Thyroid gland (tissue), 4 donors: ENCODE results near the gene RALY. TPM values are rescaled to one million over a fixed set of nuclear protein-coding genes. Genes with fewer than 3 reads are reported as not detected.
A peak's percentile ranks its signal among the peaks of the same experiment; 100 is the strongest.

Source experiments
- DNase-seq, 2 donors: peaks; one replicate each; pipeline ENCODE4 v3.0.0-alpha.2; 2019
- H3K27ac ChIP-seq, 3 donors: fragments of 200-600 bp; sonication (generic); 1 replicate in 2 of 3; 2 replicates in 1 of 3; pipeline ENCODE4 v1.5.1; 2016 to 2019; ENCODE audit warnings: mild to moderate bottlenecking in 1 of 3, moderate library complexity in 1 of 3
- H3K27me3 ChIP-seq: fragments of 200-600 bp; sonication (generic); one replicate; pipeline ENCODE4 v1.5.1; 2019
- H3K36me3 ChIP-seq, 2 donors: fragments of 200-600 bp; sonication (generic); one replicate each; pipeline ENCODE4 v1.5.1; 2016 to 2019
- H3K4me1 ChIP-seq, 2 donors: fragments of 200-600 bp; sonication (generic); one replicate each; pipeline ENCODE4 v1.5.1; 2017 to 2019
- H3K4me3 ChIP-seq, 3 donors: fragments of 200-600 bp; sonication (generic); replicated peaks in 1 of 3; 1 replicate in 2 of 3; 2 replicates in 1 of 3; pipeline ENCODE4 v1.5.1; 2016; ENCODE audit warnings: mild to moderate bottlenecking in 1 of 3
- H3K9me3 ChIP-seq: fragments of 200-600 bp; sonication (generic); one replicate; pipeline ENCODE4 v1.5.1; 2017
- POLR2A ChIP-seq, 2 donors: fragments of 450-650 bp; IDR thresholded peaks; one replicate each; pipeline ENCODE4 v1.6.1; 2017; ENCODE audit warnings: antibody characterized with exemption in 2 of 2, mild to moderate bottlenecking in 2 of 2, moderate library complexity in 1 of 2
- WGBS, 2 donors: methylation state at CpG; one replicate each; pipeline ENCODE4 v1.1.5; 2017; 5-methylcytosine and 5-hydroxymethylcytosine counted together
- intact Hi-C: fragments of 100-400 bp; cut with DNase I; formaldehyde crosslinking; loops from one replicate; pipeline ENCODE4 v1.15.1; 2023
- total RNA-seq, 4 donors: library from RNA; depleted of rRNA; stranded (reverse); fragments of >200 nt; gene quantifications; one replicate each; pipeline ENCODE4 v1.2.3, GENCODE V29; 2016
- TF ChIP-seq, protein P1 (sequence below), 6 experiments: fragments of 200-600 bp in 3 of 6; fragments of 450-650 bp in 3 of 6; sonication (generic) in 3 of 6; IDR thresholded peaks; one replicate each; pipeline ENCODE4 v1.5.1; 2016 to 2019; ENCODE audit warnings: antibody characterized with exemption in 6 of 6, mild to moderate bottlenecking in 2 of 6, inconsistent platforms in 1 of 6, moderate library complexity in 1 of 6

The RALY gene
- total RNA-seq, 4 donors from 2014 or later = 124 to 208 (median 151) TPM

DNA sequence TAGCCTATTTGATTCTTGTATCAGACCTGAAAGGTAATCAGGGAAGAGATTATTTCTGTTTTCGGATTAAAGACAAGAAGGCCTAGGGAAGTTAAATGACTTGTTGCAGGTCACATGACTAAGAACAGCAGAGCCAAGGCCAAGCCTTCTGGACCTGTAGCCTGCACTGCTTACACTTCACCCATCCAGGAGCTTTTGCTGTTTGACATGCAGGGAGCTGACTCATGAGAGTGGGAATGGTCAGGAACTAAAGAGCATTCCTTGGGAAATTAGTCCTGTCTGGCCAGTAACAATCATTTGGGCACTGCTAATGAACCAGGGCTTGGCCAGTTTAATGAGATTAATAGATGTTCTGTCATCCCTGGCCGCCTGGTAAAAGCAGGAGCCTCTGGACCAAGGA is 71.5 kb downstream of the RALY start:
- Histone ChIP-seq H3K4me1 (peaks cover 54 to 74% of the 10 kb centered on the region in 2 donors), H3K27ac (peak overlapping the region; percentile 61 to 70 (median 69)), H3K9me3 (no peaks in the 10 kb centered on the region), H3K36me3 (no peaks in the 10 kb centered on the region), H3K27me3 (no peaks in the 10 kb centered on the region), H3K4me3 (no peak overlapping the region)
- WGBS, 2 donors = 90 to 96% methylated on average over 2 of the region's 2 CpGs
- TF ChIP-seq, protein P1, sequence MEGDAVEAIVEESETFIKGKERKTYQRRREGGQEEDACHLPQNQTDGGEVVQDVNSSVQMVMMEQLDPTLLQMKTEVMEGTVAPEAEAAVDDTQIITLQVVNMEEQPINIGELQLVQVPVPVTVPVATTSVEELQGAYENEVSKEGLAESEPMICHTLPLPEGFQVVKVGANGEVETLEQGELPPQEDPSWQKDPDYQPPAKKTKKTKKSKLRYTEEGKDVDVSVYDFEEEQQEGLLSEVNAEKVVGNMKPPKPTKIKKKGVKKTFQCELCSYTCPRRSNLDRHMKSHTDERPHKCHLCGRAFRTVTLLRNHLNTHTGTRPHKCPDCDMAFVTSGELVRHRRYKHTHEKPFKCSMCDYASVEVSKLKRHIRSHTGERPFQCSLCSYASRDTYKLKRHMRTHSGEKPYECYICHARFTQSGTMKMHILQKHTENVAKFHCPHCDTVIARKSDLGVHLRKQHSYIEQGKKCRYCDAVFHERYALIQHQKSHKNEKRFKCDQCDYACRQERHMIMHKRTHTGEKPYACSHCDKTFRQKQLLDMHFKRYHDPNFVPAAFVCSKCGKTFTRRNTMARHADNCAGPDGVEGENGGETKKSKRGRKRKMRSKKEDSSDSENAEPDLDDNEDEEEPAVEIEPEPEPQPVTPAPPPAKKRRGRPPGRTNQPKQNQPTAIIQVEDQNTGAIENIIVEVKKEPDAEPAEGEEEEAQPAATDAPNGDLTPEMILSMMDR (IDR thresholded peaks at IDR 0.05) = no peak
- no peak for TF ChIP-seq POLR2A (IDR thresholded peaks at IDR 0.05)
- DNase-seq = peak; percentile 67 to 71
- intact Hi-C loops = no loop called here

DNA sequence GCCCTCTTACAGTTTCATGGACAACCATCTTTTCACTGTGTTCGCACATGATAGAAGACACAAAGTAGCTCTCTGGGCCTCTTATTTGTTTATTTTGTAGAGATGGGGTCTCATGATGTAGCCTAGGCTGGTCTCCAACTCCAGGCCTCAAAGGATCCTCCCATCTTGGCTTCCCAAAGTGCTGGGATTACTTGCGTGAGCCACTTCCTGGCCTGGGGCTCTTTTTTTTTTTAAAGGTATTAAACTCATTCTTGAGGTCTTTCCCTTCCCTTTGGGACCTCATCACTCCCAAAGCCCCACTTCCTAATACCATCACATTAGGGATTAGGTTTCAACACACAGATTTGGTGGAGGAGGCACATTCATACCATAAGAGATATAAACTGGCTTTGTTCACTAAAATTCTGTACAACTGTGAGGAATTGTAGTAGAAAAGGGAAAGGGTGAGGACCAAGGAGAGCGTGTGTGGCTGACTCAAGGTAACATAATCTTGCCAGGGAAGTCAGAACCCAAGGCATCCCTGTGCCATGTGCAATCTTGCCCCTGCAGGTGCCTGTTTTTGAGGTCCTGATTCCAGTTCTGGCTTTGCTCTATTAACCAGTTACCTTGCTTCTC is 72.9 kb downstream of the RALY start:
- TF ChIP-seq, protein P1 (IDR thresholded peaks at IDR 0.05) = no peak
- TF ChIP-seq POLR2A (IDR thresholded peaks at IDR 0.05) = no peak
- 78 to 89% methylated on average over 3 of the region's 3 CpGs for WGBS, 2 donors
- Histone ChIP-seq H3K27me3 (no peaks in the 10 kb centered on the region), H3K9me3 (no peaks in the 10 kb centered on the region), H3K4me3 (no peak overlapping the region), H3K27ac (peak overlapping the region in 2 of 3 donors; percentile 69 to 70), H3K36me3 (no peaks in the 10 kb centered on the region), H3K4me1 (peaks cover 46 to 63% of the 10 kb centered on the region in 2 donors)
- intact Hi-C loops = no loop called here
- no peak for DNase-seq

DNA sequence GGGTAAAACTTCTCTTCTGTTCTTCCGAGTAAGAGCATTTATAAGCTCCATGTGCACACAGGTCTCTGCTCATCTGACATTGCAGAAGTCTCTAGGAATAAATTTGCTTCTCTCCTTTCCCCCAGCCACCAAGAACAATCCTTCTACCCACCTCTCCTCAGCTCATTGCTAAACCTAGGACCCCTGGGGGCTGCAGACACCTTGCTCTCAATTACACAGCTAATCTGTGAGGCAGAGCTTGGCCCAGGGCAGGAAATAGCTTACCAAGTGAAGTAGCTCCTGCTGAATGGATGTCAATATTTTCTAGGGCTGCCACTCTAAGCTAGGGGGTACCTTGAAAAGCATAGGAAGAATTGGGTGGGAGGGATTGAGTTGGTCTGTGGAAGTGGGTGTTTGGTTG is 74.3 kb downstream of the RALY start:
- 100% methylated on average over 1 of the region's 1 CpG for WGBS, 2 donors

DNA sequence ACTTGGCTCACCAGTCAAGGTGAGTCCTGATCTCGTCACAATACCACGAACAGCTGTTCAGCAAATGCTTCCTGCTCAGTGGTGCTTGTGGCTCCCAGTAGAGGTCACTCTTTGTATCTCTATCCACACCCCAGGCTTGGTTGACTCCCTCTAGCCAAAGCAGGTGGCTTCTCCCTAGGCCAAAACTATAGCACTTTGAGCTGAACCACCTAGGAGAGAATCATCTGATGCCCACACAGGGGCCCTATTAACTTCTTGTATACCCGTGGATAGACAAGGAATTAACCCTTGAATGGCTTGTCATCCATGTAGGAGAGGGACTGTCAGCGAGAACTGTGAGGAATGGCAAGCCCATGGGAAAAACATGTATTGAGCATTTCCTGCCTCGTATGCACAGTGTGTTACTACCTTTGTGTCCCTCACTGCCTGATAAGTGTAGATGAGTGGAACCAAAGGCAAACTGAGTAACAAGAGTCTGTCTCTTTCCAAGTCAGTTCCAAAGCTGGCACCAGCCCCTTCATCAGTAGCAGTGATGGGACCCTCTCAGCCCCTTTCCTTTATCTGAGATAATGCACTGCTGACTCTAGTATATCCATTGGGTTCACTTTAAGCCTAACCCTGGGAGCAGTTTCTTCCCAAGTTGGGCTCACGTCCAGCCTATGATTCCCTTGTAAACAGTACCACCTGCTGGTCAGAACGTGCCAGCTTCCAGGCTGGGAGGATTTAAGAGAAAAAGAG is 75.8 kb downstream of the RALY start:
- Histone ChIP-seq H3K27ac (peak overlapping the region; percentile 38 to 54 (median 45)), H3K4me1 (peaks cover 26 to 35% of the 10 kb centered on the region in 2 donors), H3K4me3 (no peak overlapping the region), H3K9me3 (no peaks in the 10 kb centered on the region), H3K27me3 (no peaks in the 10 kb centered on the region), H3K36me3 (peaks cover under 1 to 6% of the 10 kb centered on the region in 2 donors)
- intact Hi-C loops = loop anchor here (2.0 to 5.0 kb wide), 3 partner anchors 72 to 207 kb away; no protein-coding TSS in a partner anchor
- TF ChIP-seq POLR2A (IDR thresholded peaks at IDR 0.05) = no peak
- TF ChIP-seq, protein P1 (IDR thresholded peaks at IDR 0.05) = peak; percentile 45 to 94 (median 86)
- DNase-seq = peak; percentile 78 to 83
- whole genome bisulfite sequencing, 2 donors = 15 to 19% methylated on average over 7 of the region's 7 CpGs

More for the DNA sequence above, 74.3 kb downstream of the RALY start:
- TF ChIP-seq, protein P1 (IDR thresholded peaks at IDR 0.05) = no peak
- TF ChIP-seq POLR2A (IDR thresholded peaks at IDR 0.05) = no peak
- H3K27ac ChIP-seq = no peak overlapping the region
- DNase-seq = no peak
- no peaks in the 10 kb centered on the region for H3K9me3 ChIP-seq
- H3K4me3 ChIP-seq = no peak overlapping the region
- peaks cover 0 to 6% of the 10 kb centered on the region in 2 donors for H3K36me3 ChIP-seq
- no peaks in the 10 kb centered on the region for H3K27me3 ChIP-seq
- peaks cover 33 to 49% of the 10 kb centered on the region in 2 donors for H3K4me1 ChIP-seq
- intact Hi-C loops = no loop called here

DNA sequence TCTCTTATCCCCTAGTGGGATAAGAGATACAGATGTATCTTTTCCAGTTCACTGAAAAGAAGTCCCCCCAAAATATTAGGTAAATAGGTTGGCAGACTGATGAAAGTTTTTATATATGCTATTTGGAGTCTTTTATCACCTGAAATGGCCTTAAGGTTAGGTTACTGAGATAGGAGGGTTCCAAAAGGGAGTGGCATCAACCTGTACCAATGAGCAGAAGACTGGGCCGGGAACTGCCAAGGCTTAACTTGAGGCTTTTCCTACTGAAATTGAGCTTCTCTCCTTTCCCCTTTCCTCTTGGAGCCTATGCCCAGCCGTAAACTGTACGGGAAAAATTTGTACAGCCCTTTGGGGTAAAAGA is 76.3 kb downstream of the RALY start:
- H3K36me3 ChIP-seq = peaks cover 3 to 6% of the 10 kb centered on the region in 2 donors
- 92% methylated on average over 3 of the region's 3 CpGs for WGBS, 2 donors
- no peaks in the 10 kb centered on the region for H3K27me3 ChIP-seq
- no peak for DNase-seq
- H3K4me3 ChIP-seq = no peak overlapping the region
- no peak overlapping the region for H3K27ac ChIP-seq
- H3K4me1 ChIP-seq = peaks cover 21 to 30% of the 10 kb centered on the region in 2 donors
- TF ChIP-seq POLR2A (IDR thresholded peaks at IDR 0.05) = no peak
- TF ChIP-seq, protein P1 (IDR thresholded peaks at IDR 0.05) = no peak
- H3K9me3 ChIP-seq = no peaks in the 10 kb centered on the region
- intact Hi-C loops = loop anchor here (2.0 to 5.0 kb wide), 3 partner anchors 73 to 207 kb away; no protein-coding TSS in a partner anchor
